HG03378 (cell line): ENCODE results near the gene ASNS.
"Not testable (repeated sequence)": the region's sequence is repeated elsewhere in the genome, so short reads cannot be mapped to it uniquely, and the experiment has no call there.

Source experiments
- ATAC-seq: cut with Tn5 transposase; IDR thresholded peaks from one replicate; pipeline ENCODE4 v1.9.1; 2021; ENCODE audit warnings: mild to moderate bottlenecking, moderate library complexity; ENCODE audit not compliant: unreplicated experiment

The ASNS gene

GRCh38 chr7:97872025-97872669, at the start of gene ASNS:
ASNS (minus strand) TSS chr7:97872408; CDS start chr7:97869156, 3,252 bp downstream.
- peak; percentile 99 for ATAC-seq

GRCh38 chr7:97921254-97921653, 49.0 kb upstream of the ASNS start:
- ATAC-seq, result not testable (repeated sequence)

GRCh38 chr7:97915267-97915666, 43.1 kb upstream of the ASNS start:
- not testable (repeated sequence) for ATAC-seq

GRCh38 chr7:97912294-97912693, 40.1 kb upstream of the ASNS start:
- not testable (repeated sequence) for ATAC-seq

- not testable (repeated sequence) for ATAC-seq
Measured at GRCh38 chr7:97896893-97897292, 24.7 kb upstream of the ASNS start.

GRCh38 chr7:97891721-97892120, 19.5 kb upstream of the ASNS start:
- ATAC-seq, result not testable (repeated sequence)

GRCh38 chr7:97879527-97879926, 7.3 kb upstream of the ASNS start:
- not testable (repeated sequence) for ATAC-seq

GRCh38 chr7:97874894-97875293, 2.7 kb upstream of the ASNS start:
- ATAC-seq, result not testable (repeated sequence)

- no peak for ATAC-seq
Measured at GRCh38 chr7:97873606-97874005, 1.4 kb upstream of the ASNS start.

GRCh38 chr7:97871659-97872024, 566 bp downstream of the ASNS start:
- peak; percentile 18 for ATAC-seq

GRCh38 chr7:97868788-97869187, 3.4 kb downstream of the ASNS start:
- no peak for ATAC-seq

GRCh38 chr7:97868314-97868713, 3.9 kb downstream of the ASNS start:
- no peak for ATAC-seq

- ATAC-seq, result no peak
Measured at GRCh38 chr7:97865104-97865503, 7.1 kb downstream of the ASNS start.

GRCh38 chr7:97859606-97860204, 12.5 kb downstream of the ASNS start:
- ATAC-seq, result no peak

GRCh38 chr7:97858221-97858620, 14.0 kb downstream of the ASNS start:
- ATAC-seq, result no peak

GRCh38 chr7:97857544-97857943, 14.7 kb downstream of the ASNS start:
- ATAC-seq, result no peak

GRCh38 chr7:97851683-97852082, 20.5 kb downstream of the ASNS start:
- ATAC-seq, result no peak

GRCh38 chr7:97850262-97851031, 21.8 kb downstream of the ASNS start:
- ATAC-seq, result not testable (repeated sequence)

- no peak for ATAC-seq
Measured at GRCh38 chr7:97847791-97848190, 24.4 kb downstream of the ASNS start.

- ATAC-seq, result no peak
Measured at GRCh38 chr7:97846945-97847344, 25.3 kb downstream of the ASNS start.

- no peak for ATAC-seq
Measured at GRCh38 chr7:97845622-97846203, 26.5 kb downstream of the ASNS start.

GRCh38 chr7:97844036-97844435, 28.2 kb downstream of the ASNS start:
- ATAC-seq, result no peak
